Measurements from ENCODE around the gene POU2F1.
"Not testable (repeated sequence)": the region's sequence is repeated elsewhere in the genome, so short reads cannot be mapped to it uniquely, and the experiment has no call there.

POU2F1 gene

GRCh38 chr1:167221126-167221737 is 546 bp downstream of the POU2F1 start:
- H3K36me3 ChIP-seq (ENCODE audit: insufficient read depth, low read length), result no peaks in the 10 kb centered on the region
- WGBS, result under 1% methylated on average over 76 of the region's 76 CpGs
- H3K4me3 ChIP-seq (ENCODE audit: low read length), result peak overlapping the region; percentile 87
- peak overlapping the region; percentile 100 for H3K27ac ChIP-seq (ENCODE audit: low read depth, low read length)
- H3K27me3 ChIP-seq (ENCODE audit: insufficient read depth, low read length), result no peaks in the 10 kb centered on the region
- H3K9ac ChIP-seq (ENCODE audit: low read depth, low read length), result peak overlapping the region; percentile 95
- H3K4me1 ChIP-seq (ENCODE audit: insufficient read depth, low read length), result peaks cover 45% of the 10 kb centered on the region
- H3K9me3 ChIP-seq (ENCODE audit: insufficient read depth, low read depth, low read length), result no peaks in the 10 kb centered on the region

- WGBS, result under 1% methylated on average over 47 of the region's 54 CpGs
- peaks cover 53% of the 10 kb centered on the region for H3K4me1 ChIP-seq (ENCODE audit: insufficient read depth, low read length)
- H3K27ac ChIP-seq (ENCODE audit: low read depth, low read length), result peak overlapping the region; percentile 100
- H3K9ac ChIP-seq (ENCODE audit: low read depth, low read length), result peak overlapping the region; percentile 82
- no peaks in the 10 kb centered on the region for H3K36me3 ChIP-seq (ENCODE audit: insufficient read depth, low read length)
- no peaks in the 10 kb centered on the region for H3K9me3 ChIP-seq (ENCODE audit: insufficient read depth, low read depth, low read length)
- peak overlapping the region; percentile 87 for H3K4me3 ChIP-seq (ENCODE audit: low read length)
- no peaks in the 10 kb centered on the region for H3K27me3 ChIP-seq (ENCODE audit: insufficient read depth, low read length)
These were observed 1.3 kb downstream of the POU2F1 start for GRCh38 chr1:167221738-167222610.

GRCh38 chr1:167223144-167224103 is 2.7 kb downstream of the POU2F1 start:
- H3K9ac ChIP-seq (ENCODE audit: low read depth, low read length), result no peak overlapping the region
- no peaks in the 10 kb centered on the region for H3K9me3 ChIP-seq (ENCODE audit: insufficient read depth, low read depth, low read length)
- H3K27ac ChIP-seq (ENCODE audit: low read depth, low read length), result no peak overlapping the region; the same call in 1 of the 2 replicates
- H3K27me3 ChIP-seq (ENCODE audit: insufficient read depth, low read length), result no peaks in the 10 kb centered on the region
- H3K36me3 ChIP-seq (ENCODE audit: insufficient read depth, low read length), result no peaks in the 10 kb centered on the region
- H3K4me3 ChIP-seq (ENCODE audit: low read length), result peak overlapping the region; percentile 87
- WGBS, result 77% methylated on average over 7 of the region's 10 CpGs
- peaks cover 67% of the 10 kb centered on the region for H3K4me1 ChIP-seq (ENCODE audit: insufficient read depth, low read length)

GRCh38 chr1:167224734-167225235 is 4.1 kb downstream of the POU2F1 start:
- H3K9ac ChIP-seq (ENCODE audit: low read depth, low read length); H3K36me3 ChIP-seq (ENCODE audit: insufficient read depth, low read length); H3K4me3 ChIP-seq (ENCODE audit: low read length); H3K27ac ChIP-seq (ENCODE audit: low read depth, low read length); H3K9me3 ChIP-seq (ENCODE audit: insufficient read depth, low read depth, low read length); H3K27me3 ChIP-seq (ENCODE audit: insufficient read depth, low read length): not testable (repeated sequence)
- H3K4me1 ChIP-seq (ENCODE audit: insufficient read depth, low read length), result peaks cover 71% of the 10 kb centered on the region
- 79% methylated on average over 15 of the region's 15 CpGs for WGBS

- WGBS, result 3% methylated on average over 2 of the region's 2 CpGs
These were observed 5.2 kb downstream of the POU2F1 start for GRCh38 chr1:167225920-167226319.

GRCh38 chr1:167227934-167228378 is 7.3 kb downstream of the POU2F1 start:
- Histone ChIP-seq H3K27ac (ENCODE audit: low read depth, low read length) (peak overlapping the region; percentile 5; the same call in 1 of the 2 replicates), H3K9me3 (ENCODE audit: insufficient read depth, low read depth, low read length) (no peaks in the 10 kb centered on the region), H3K27me3 (ENCODE audit: insufficient read depth, low read length) (no peaks in the 10 kb centered on the region), H3K4me1 (ENCODE audit: insufficient read depth, low read length) (peaks cover 84% of the 10 kb centered on the region), H3K9ac (ENCODE audit: low read depth, low read length) (no peak overlapping the region), H3K36me3 (ENCODE audit: insufficient read depth, low read length) (no peaks in the 10 kb centered on the region), H3K4me3 (ENCODE audit: low read length) (no peak overlapping the region)
- WGBS, result 26% methylated on average over 2 of the region's 2 CpGs

More at GRCh38 chr1:167225920-167226319, 5.2 kb downstream of the POU2F1 start:
- Histone ChIP-seq H3K27ac (ENCODE audit: low read depth, low read length) (peak overlapping the region; percentile 59; the same call in 1 of the 2 replicates), H3K9ac (ENCODE audit: low read depth, low read length) (peak overlapping the region; percentile 40; the same call in 1 of the 2 replicates), H3K27me3 (ENCODE audit: insufficient read depth, low read length) (no peaks in the 10 kb centered on the region), H3K4me1 (ENCODE audit: insufficient read depth, low read length) (peaks cover 77% of the 10 kb centered on the region), H3K9me3 (ENCODE audit: insufficient read depth, low read depth, low read length) (no peaks in the 10 kb centered on the region), H3K4me3 (ENCODE audit: low read length) (peak overlapping the region; percentile 17; the same call in 1 of the 2 replicates), H3K36me3 (ENCODE audit: insufficient read depth, low read length) (no peaks in the 10 kb centered on the region)

GRCh38 chr1:167229719-167230385 is 9.2 kb downstream of the POU2F1 start:
- H3K9ac ChIP-seq (ENCODE audit: low read depth, low read length), result no peak overlapping the region
- 83% methylated on average over 2 of the region's 2 CpGs for WGBS
- H3K27ac ChIP-seq (ENCODE audit: low read depth, low read length), result no peak overlapping the region
- H3K27me3 ChIP-seq (ENCODE audit: insufficient read depth, low read length), result no peaks in the 10 kb centered on the region
- H3K4me1 ChIP-seq (ENCODE audit: insufficient read depth, low read length), result peaks cover 80% of the 10 kb centered on the region
- no peaks in the 10 kb centered on the region for H3K9me3 ChIP-seq (ENCODE audit: insufficient read depth, low read depth, low read length)
- no peak overlapping the region for H3K4me3 ChIP-seq (ENCODE audit: low read length)
- H3K36me3 ChIP-seq (ENCODE audit: insufficient read depth, low read length), result no peaks in the 10 kb centered on the region

GRCh38 chr1:167230437-167230836 is 9.8 kb downstream of the POU2F1 start:
- Histone ChIP-seq H3K27me3 (ENCODE audit: insufficient read depth, low read length) (no peaks in the 10 kb centered on the region), H3K9ac (ENCODE audit: low read depth, low read length) (no peak overlapping the region), H3K27ac (ENCODE audit: low read depth, low read length) (no peak overlapping the region), H3K4me3 (ENCODE audit: low read length) (no peak overlapping the region), H3K9me3 (ENCODE audit: insufficient read depth, low read depth, low read length) (no peaks in the 10 kb centered on the region), H3K4me1 (ENCODE audit: insufficient read depth, low read length) (peaks cover 80% of the 10 kb centered on the region), H3K36me3 (ENCODE audit: insufficient read depth, low read length) (no peaks in the 10 kb centered on the region)

GRCh38 chr1:167231873-167232450 is 11.3 kb downstream of the POU2F1 start:
- peaks cover 66% of the 10 kb centered on the region for H3K4me1 ChIP-seq (ENCODE audit: insufficient read depth, low read length)
- no peaks in the 10 kb centered on the region for H3K27me3 ChIP-seq (ENCODE audit: insufficient read depth, low read length)
- no peak overlapping the region for H3K27ac ChIP-seq (ENCODE audit: low read depth, low read length)
- WGBS, result 91% methylated on average over 6 of the region's 6 CpGs
- no peaks in the 10 kb centered on the region for H3K9me3 ChIP-seq (ENCODE audit: insufficient read depth, low read depth, low read length)
- H3K36me3 ChIP-seq (ENCODE audit: insufficient read depth, low read length), result no peaks in the 10 kb centered on the region
- H3K9ac ChIP-seq (ENCODE audit: low read depth, low read length), result no peak overlapping the region
- no peak overlapping the region for H3K4me3 ChIP-seq (ENCODE audit: low read length)

- Histone ChIP-seq H3K36me3 (ENCODE audit: insufficient read depth, low read length) (no peaks in the 10 kb centered on the region), H3K4me1 (ENCODE audit: insufficient read depth, low read length) (peaks cover 57% of the 10 kb centered on the region), H3K4me3 (ENCODE audit: low read length) (no peak overlapping the region), H3K27me3 (ENCODE audit: insufficient read depth, low read length) (no peaks in the 10 kb centered on the region), H3K9me3 (ENCODE audit: insufficient read depth, low read depth, low read length) (no peaks in the 10 kb centered on the region), H3K27ac (ENCODE audit: low read depth, low read length) (no peak overlapping the region), H3K9ac (ENCODE audit: low read depth, low read length) (no peak overlapping the region)
- 91% methylated on average over 2 of the region's 2 CpGs for WGBS
These were observed 12.1 kb downstream of the POU2F1 start for GRCh38 chr1:167232801-167233200.

Data from HUES64 (cell line).